ENCODE data around the gene IREB2. TPM values are rescaled to one million over a fixed set of nuclear protein-coding genes. Genes with fewer than 3 reads are reported as not detected.

The IREB2 gene
- total RNA-seq, 4 donors from 2014 or later = 25.6 to 87.5 (median 48.6) TPM

DNA sequence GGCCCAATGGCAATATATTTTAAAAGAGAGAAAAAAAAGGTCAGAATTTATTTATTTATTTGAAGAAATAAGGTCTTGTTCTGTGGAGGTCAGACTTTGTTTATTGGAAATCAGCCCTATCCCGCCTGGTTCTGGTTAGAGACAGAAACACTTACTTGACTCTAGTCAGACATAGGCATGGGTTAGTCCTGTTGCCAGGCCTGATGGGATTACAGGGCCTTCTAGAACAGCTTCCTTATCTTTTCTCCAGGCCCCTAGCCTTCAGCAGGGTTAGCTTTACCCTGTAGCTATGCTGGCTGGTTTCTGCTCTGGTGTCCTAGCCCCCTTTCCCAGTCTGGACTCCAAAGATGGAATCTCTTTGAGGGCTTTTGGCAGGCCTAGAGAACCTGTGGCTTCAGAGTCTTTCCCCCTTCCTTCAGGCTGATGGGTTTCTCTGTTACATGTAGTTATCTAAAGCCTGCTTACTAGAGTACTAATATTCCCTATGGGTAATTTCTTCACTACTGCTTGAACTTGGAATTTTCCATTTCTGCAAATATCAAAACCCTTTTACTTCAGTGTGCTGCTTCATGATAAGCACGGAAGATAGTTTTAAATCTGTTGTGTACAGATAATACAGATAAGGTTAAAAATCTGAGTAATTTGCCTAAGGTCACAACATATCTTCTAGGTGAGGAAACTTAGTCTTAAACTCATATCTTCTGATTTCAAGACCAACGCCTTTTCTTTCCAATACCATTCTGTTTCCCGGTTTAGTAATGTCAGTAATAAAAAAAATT lies 10.6 kb downstream of the IREB2 start:
- Histone ChIP-seq H3K27ac (peak overlapping the region; percentile 36), H3K27me3 (no peaks in the 10 kb centered on the region), H3K36me3 (peaks cover 37% of the 10 kb centered on the region), H3K4me3 (no peak overlapping the region), H3K4me1 (peaks cover 67% of the 10 kb centered on the region), H3K9me3 (no peaks in the 10 kb centered on the region)
- 56% methylated on average over 4 of the region's 4 CpGs for WGBS
- TF ChIP-seq POLR2A (IDR thresholded peaks at IDR 0.05) (no peak), EP300 (IDR thresholded peaks at IDR 0.05) (no peak), POLR2AphosphoS5 (IDR thresholded peaks at IDR 0.05) (no peak)
- TF ChIP-seq, protein P1, sequence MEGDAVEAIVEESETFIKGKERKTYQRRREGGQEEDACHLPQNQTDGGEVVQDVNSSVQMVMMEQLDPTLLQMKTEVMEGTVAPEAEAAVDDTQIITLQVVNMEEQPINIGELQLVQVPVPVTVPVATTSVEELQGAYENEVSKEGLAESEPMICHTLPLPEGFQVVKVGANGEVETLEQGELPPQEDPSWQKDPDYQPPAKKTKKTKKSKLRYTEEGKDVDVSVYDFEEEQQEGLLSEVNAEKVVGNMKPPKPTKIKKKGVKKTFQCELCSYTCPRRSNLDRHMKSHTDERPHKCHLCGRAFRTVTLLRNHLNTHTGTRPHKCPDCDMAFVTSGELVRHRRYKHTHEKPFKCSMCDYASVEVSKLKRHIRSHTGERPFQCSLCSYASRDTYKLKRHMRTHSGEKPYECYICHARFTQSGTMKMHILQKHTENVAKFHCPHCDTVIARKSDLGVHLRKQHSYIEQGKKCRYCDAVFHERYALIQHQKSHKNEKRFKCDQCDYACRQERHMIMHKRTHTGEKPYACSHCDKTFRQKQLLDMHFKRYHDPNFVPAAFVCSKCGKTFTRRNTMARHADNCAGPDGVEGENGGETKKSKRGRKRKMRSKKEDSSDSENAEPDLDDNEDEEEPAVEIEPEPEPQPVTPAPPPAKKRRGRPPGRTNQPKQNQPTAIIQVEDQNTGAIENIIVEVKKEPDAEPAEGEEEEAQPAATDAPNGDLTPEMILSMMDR (IDR thresholded peaks at IDR 0.05) = no peak
- no peak for DNase-seq (ENCODE audit: low spot score in 2 of 2)

DNA sequence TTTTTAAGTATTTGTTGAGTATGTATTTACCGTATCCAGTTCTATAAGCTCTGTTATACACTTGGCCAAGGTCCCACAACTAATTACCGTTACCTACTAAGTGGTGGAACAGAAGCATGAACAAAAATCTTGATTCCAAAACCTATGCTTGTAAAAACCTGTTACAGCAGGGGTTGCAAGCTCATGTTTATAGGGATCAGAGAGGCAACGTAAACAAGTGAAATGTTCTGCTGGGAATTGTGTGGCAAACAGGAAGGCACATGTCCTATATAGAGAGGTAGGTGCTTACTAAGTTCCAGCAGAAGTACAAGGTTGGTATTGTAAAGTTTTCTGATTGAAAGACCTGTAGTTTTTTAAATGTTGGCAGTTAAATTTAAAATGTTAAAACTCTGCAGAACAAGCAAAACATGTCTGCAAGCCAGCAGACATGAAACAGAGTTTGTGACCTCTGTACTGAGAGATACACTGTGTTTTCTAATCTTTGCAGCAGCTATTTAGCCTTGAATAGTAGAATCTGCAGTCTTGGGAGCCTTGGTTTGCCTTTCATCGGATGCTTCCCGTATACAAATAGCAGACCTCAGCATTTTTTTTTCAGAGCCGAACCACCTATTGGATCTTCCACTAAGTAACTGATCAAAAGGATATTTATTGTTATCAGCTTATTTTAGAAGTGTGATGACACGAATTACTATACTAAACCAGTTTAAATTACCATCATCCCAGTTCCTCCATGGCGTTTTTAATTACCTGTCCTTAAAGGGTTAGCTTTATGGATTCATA lies 11.4 kb downstream of the IREB2 start:
- no peak for DNase-seq (ENCODE audit: low spot score in 2 of 2)

DNA sequence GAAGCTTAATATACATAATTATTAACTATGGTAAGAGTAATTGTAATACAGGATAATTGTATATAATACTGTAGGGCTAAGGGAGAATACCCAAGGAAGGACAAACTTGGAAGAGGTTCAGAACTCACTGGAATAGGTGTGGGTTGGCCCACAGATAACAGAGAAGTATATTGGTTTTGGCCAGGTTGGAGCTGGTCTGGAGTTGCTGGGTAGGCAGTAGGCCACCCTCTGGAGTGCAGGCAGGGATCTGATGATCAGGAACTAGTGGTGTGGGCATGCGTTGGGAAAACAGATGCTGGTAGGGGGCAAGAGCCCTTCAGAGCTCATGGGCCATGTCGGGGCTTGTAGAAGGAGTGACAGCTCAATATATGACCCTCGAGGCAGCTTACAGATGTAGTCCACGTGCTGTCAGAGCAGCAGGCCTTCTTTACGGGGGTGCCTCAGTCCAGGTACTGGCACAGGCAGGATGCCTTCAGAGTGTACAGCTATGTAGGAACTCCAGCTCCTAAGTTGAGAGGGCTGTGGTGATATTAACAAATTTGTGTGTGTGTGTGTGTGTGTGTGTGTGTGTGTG lies 12.4 kb downstream of the IREB2 start:
- no peaks in the 10 kb centered on the region for H3K27me3 ChIP-seq
- H3K4me1 ChIP-seq = peaks cover 78% of the 10 kb centered on the region
- no peak for TF ChIP-seq EP300 (IDR thresholded peaks at IDR 0.05)
- no peak for TF ChIP-seq POLR2A (IDR thresholded peaks at IDR 0.05)
- TF ChIP-seq, protein P1 (IDR thresholded peaks at IDR 0.05) = no peak
- no peak for TF ChIP-seq POLR2AphosphoS5 (IDR thresholded peaks at IDR 0.05)
- no peak for DNase-seq (ENCODE audit: low spot score in 2 of 2)
- peaks cover 23% of the 10 kb centered on the region for H3K36me3 ChIP-seq
- H3K9me3 ChIP-seq = no peaks in the 10 kb centered on the region
- no peak overlapping the region for H3K4me3 ChIP-seq
- H3K27ac ChIP-seq = peak overlapping the region; percentile 16
- 27% methylated on average over 3 of the region's 5 CpGs for WGBS

More for the DNA sequence above, 11.4 kb downstream of the IREB2 start:
- Histone ChIP-seq H3K9me3 (no peaks in the 10 kb centered on the region), H3K4me1 (peaks cover 69% of the 10 kb centered on the region), H3K27ac (peak overlapping the region; percentile 4), H3K4me3 (no peak overlapping the region), H3K27me3 (no peaks in the 10 kb centered on the region), H3K36me3 (peaks cover 31% of the 10 kb centered on the region)
- 45% methylated on average over 8 of the region's 8 CpGs for WGBS
- TF ChIP-seq, protein P1 (IDR thresholded peaks at IDR 0.05) = no peak
- TF ChIP-seq POLR2AphosphoS5 (IDR thresholded peaks at IDR 0.05) (no peak), POLR2A (IDR thresholded peaks at IDR 0.05) (no peak), EP300 (IDR thresholded peaks at IDR 0.05) (no peak)

DNA sequence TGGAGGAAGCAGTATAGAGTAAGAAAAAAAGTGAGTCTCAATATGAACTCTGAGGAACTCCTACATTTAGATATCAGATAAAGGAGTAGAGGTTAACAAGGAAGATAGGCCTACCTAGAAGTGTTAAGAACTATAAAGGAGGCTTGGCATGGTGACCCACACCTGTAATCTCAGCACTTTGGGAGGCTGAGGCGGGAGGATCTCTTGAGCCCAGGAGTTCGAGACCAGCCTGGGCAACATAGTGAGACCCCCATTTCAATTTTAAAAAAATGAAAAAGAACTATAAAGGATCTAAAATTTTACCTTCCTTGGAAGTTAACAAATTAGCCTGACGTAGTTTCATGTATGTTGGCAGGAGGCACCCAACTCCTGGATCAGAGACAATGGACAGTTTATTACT lies 14.5 kb downstream of the IREB2 start:
- H3K4me1 ChIP-seq = peaks cover 87% of the 10 kb centered on the region
- no peaks in the 10 kb centered on the region for H3K9me3 ChIP-seq
- no peaks in the 10 kb centered on the region for H3K27me3 ChIP-seq
- no peak overlapping the region for H3K4me3 ChIP-seq
- 92% methylated on average over 3 of the region's 3 CpGs for WGBS
- no peak overlapping the region for H3K27ac ChIP-seq
- no peak for DNase-seq (ENCODE audit: low spot score in 2 of 2)
- peaks cover 4% of the 10 kb centered on the region for H3K36me3 ChIP-seq
- no peak for TF ChIP-seq EP300 (IDR thresholded peaks at IDR 0.05)
- TF ChIP-seq POLR2AphosphoS5 (IDR thresholded peaks at IDR 0.05) = no peak
- TF ChIP-seq, protein P1 (IDR thresholded peaks at IDR 0.05) = no peak
- TF ChIP-seq POLR2A (IDR thresholded peaks at IDR 0.05) = no peak

DNA sequence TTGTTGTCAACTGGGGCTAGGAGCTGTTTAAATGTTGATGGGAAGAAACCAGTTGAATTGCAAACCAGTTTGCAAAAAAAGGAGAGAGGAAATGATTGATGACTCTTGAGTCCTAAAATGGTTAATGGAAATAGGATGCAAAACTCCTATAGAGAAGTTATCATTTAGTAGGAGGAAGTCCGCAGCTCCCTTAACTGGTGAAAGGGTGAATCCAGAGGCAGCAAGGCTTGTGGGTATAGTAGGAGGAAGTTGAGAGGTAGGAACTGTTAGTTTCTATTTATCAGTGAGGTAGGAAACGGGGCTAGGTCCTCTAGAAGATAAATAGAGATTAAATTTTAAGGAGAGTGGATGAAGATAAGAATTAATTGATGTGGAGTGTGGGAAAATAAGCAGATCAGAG lies 15.4 kb downstream of the IREB2 start:
- Histone ChIP-seq H3K4me3 (no peak overlapping the region), H3K27me3 (no peaks in the 10 kb centered on the region), H3K4me1 (peaks cover 88% of the 10 kb centered on the region), H3K36me3 (no peaks in the 10 kb centered on the region), H3K27ac (no peak overlapping the region), H3K9me3 (no peaks in the 10 kb centered on the region)
- TF ChIP-seq POLR2A (IDR thresholded peaks at IDR 0.05) (no peak), EP300 (IDR thresholded peaks at IDR 0.05) (no peak), POLR2AphosphoS5 (IDR thresholded peaks at IDR 0.05) (no peak)
- TF ChIP-seq, protein P1 (IDR thresholded peaks at IDR 0.05) = no peak
- no peak for DNase-seq (ENCODE audit: low spot score in 2 of 2)
- 59% methylated on average over 2 of the region's 2 CpGs for WGBS

Measured in suprapubic skin (tissue), 4 donors.